Type B pancreatic cell (in vitro differentiated cells): Measurements from ENCODE around the gene NPBWR2. TPM values are rescaled to one million over a fixed set of nuclear protein-coding genes. Genes with fewer than 3 reads are reported as not detected.

ENCODE experiments used
- DNase-seq: peaks from one replicate; pipeline ENCODE4 v3.0.0; 2021; ENCODE audit warnings: mixed read lengths; ENCODE audit not compliant: unreplicated experiment; ENCODE audit errors: extremely low spot score
- H3K27ac Mint-ChIP-seq: 2 replicates; pipeline ENCODE4 v1.8.0; 2021; ENCODE audit warnings: mild to moderate bottlenecking, mixed read lengths
- H3K27me3 Mint-ChIP-seq: 2 replicates; pipeline ENCODE4 v1.8.0; 2021; ENCODE audit warnings: mixed read lengths
- H3K36me3 Mint-ChIP-seq: 2 replicates; pipeline ENCODE4 v1.8.0; 2021; ENCODE audit warnings: mixed read lengths
- H3K4me1 Mint-ChIP-seq: one replicate; pipeline ENCODE4 v1.8.0; 2021; ENCODE audit warnings: mixed read lengths; ENCODE audit not compliant: unreplicated experiment
- H3K4me3 Mint-ChIP-seq: 2 replicates; pipeline ENCODE4 v1.8.0; 2021; ENCODE audit warnings: mild to moderate bottlenecking, mixed read lengths
- H3K9me3 Mint-ChIP-seq: 2 replicates; pipeline ENCODE4 v1.8.0; 2021; ENCODE audit warnings: mixed read lengths
- total RNA-seq: library from RNA; stranded (reverse); gene quantifications from 2 replicates; pipeline ENCODE4 v1.2.1, GENCODE V29; 2021; ENCODE audit warnings: low replicate concordance
- TF ChIP-seq, protein P1 (sequence below): fragments of 200-600 bp; sonication (generic); conservative IDR thresholded peaks from 2 replicates; pipeline ENCODE4 v1.5.0; 2021; ENCODE audit warnings: antibody characterized with exemption, mild to moderate bottlenecking

NPBWR2 gene
- total RNA-seq, 1 donor from 2014 or later = not detected

- Mint-ChIP-seq H3K27ac (no peak overlapping the region), H3K9me3 (no peaks in the 10 kb centered on the region), H3K4me1 (no peaks in the 10 kb centered on the region)
Measured at GRCh38 chr20:64071341-64072332, 35.7 kb downstream of the NPBWR2 start.

GRCh38 chr20:64070244-64070993 lies 36.9 kb downstream of the NPBWR2 start:
- no peaks in the 10 kb centered on the region for H3K27me3 Mint-ChIP-seq
- H3K36me3 Mint-ChIP-seq = no peaks in the 10 kb centered on the region
- H3K9me3 Mint-ChIP-seq = no peaks in the 10 kb centered on the region
- H3K27ac Mint-ChIP-seq = no peak overlapping the region
- H3K4me1 Mint-ChIP-seq = peaks cover 1% of the 10 kb centered on the region
- H3K4me3 Mint-ChIP-seq = no peak overlapping the region
- TF ChIP-seq, protein P1, sequence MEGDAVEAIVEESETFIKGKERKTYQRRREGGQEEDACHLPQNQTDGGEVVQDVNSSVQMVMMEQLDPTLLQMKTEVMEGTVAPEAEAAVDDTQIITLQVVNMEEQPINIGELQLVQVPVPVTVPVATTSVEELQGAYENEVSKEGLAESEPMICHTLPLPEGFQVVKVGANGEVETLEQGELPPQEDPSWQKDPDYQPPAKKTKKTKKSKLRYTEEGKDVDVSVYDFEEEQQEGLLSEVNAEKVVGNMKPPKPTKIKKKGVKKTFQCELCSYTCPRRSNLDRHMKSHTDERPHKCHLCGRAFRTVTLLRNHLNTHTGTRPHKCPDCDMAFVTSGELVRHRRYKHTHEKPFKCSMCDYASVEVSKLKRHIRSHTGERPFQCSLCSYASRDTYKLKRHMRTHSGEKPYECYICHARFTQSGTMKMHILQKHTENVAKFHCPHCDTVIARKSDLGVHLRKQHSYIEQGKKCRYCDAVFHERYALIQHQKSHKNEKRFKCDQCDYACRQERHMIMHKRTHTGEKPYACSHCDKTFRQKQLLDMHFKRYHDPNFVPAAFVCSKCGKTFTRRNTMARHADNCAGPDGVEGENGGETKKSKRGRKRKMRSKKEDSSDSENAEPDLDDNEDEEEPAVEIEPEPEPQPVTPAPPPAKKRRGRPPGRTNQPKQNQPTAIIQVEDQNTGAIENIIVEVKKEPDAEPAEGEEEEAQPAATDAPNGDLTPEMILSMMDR = no peak
- no peak for DNase-seq

More at GRCh38 chr20:64071341-64072332, 35.7 kb downstream of the NPBWR2 start:
- Mint-ChIP-seq H3K4me3 (no peak overlapping the region), H3K27me3 (no peaks in the 10 kb centered on the region), H3K36me3 (no peaks in the 10 kb centered on the region)
- TF ChIP-seq, protein P1 = no peak
- DNase-seq = no peak

GRCh38 chr20:64069614-64070243 lies 37.6 kb downstream of the NPBWR2 start:
- no peaks in the 10 kb centered on the region for H3K27me3 Mint-ChIP-seq
- DNase-seq = no peak
- no peak overlapping the region for H3K27ac Mint-ChIP-seq
- no peak overlapping the region for H3K4me3 Mint-ChIP-seq
- H3K9me3 Mint-ChIP-seq = no peaks in the 10 kb centered on the region
- H3K4me1 Mint-ChIP-seq = peaks cover 5% of the 10 kb centered on the region
- TF ChIP-seq, protein P1 = peak; percentile 89
- no peaks in the 10 kb centered on the region for H3K36me3 Mint-ChIP-seq

GRCh38 chr20:64069209-64069613 lies 38.2 kb downstream of the NPBWR2 start:
- peaks cover 5% of the 10 kb centered on the region for H3K4me1 Mint-ChIP-seq
- DNase-seq = no peak
- no peaks in the 10 kb centered on the region for H3K27me3 Mint-ChIP-seq
- no peak overlapping the region for H3K4me3 Mint-ChIP-seq
- no peaks in the 10 kb centered on the region for H3K9me3 Mint-ChIP-seq
- no peaks in the 10 kb centered on the region for H3K36me3 Mint-ChIP-seq
- H3K27ac Mint-ChIP-seq = no peak overlapping the region
- TF ChIP-seq, protein P1 = no peak

GRCh38 chr20:64068386-64069208 lies 38.8 kb downstream of the NPBWR2 start:
- peaks cover 10% of the 10 kb centered on the region for H3K4me1 Mint-ChIP-seq

More at GRCh38 chr20:64068386-64069208, 38.8 kb downstream of the NPBWR2 start:
- no peak for DNase-seq
- TF ChIP-seq, protein P1 = no peak
- H3K4me3 Mint-ChIP-seq = no peak overlapping the region
- H3K27me3 Mint-ChIP-seq = no peaks in the 10 kb centered on the region
- H3K36me3 Mint-ChIP-seq = no peaks in the 10 kb centered on the region
- no peaks in the 10 kb centered on the region for H3K9me3 Mint-ChIP-seq
- H3K27ac Mint-ChIP-seq = no peak overlapping the region
